Prostate gland (tissue), 2 donors: ENCODE results near the gene GPR148.

Experiments
- POLR2A ChIP-seq: fragments of 450-650 bp; IDR thresholded peaks from one replicate; pipeline ENCODE4 v1.6.1; 2016; ENCODE audit warnings: antibody characterized with exemption, mild to moderate bottlenecking
- POLR2AphosphoS5 ChIP-seq: sonication (generic); formaldehyde crosslinking; IDR thresholded peaks from one replicate; pipeline ENCODE4 v1.6.1; 2017; ENCODE audit warnings: antibody characterized with exemption
- TF ChIP-seq, protein P1 (sequence below), 4 experiments: fragments of 200-600 bp in 2 of 4; fragments of 450-650 bp in 2 of 4; sonication (generic) in 2 of 4; IDR thresholded peaks; 1 replicate in 3 of 4; 2 replicates in 1 of 4; pipeline ENCODE4 v1.5.1; 2016 to 2019; ENCODE audit warnings: antibody characterized with exemption in 4 of 4, mild to moderate bottlenecking in 2 of 4, moderate library complexity in 2 of 4

DNA sequence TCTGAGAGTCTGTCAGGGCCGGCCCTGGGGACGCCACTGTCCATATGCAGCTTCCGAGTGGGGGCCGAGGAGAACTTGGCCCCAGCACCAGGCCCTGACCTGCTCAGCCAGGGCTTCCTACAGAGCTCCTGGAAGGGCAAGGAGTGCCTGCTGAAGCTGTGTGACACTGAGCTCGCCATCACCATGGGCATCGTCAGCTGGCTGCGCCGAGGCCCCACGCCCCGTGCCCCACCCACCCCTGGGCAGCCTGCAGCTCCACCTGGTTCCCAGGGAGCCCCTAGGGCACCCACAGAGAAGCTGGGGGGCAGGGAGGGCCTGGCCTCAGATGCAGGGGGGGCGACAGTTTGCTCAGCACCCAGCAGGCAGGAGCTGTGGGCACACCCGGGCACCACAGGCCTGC is 34.5 kb downstream of the GPR148 start:
- TF ChIP-seq, protein P1, sequence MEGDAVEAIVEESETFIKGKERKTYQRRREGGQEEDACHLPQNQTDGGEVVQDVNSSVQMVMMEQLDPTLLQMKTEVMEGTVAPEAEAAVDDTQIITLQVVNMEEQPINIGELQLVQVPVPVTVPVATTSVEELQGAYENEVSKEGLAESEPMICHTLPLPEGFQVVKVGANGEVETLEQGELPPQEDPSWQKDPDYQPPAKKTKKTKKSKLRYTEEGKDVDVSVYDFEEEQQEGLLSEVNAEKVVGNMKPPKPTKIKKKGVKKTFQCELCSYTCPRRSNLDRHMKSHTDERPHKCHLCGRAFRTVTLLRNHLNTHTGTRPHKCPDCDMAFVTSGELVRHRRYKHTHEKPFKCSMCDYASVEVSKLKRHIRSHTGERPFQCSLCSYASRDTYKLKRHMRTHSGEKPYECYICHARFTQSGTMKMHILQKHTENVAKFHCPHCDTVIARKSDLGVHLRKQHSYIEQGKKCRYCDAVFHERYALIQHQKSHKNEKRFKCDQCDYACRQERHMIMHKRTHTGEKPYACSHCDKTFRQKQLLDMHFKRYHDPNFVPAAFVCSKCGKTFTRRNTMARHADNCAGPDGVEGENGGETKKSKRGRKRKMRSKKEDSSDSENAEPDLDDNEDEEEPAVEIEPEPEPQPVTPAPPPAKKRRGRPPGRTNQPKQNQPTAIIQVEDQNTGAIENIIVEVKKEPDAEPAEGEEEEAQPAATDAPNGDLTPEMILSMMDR (IDR thresholded peaks at IDR 0.05), result no peak
- TF ChIP-seq POLR2AphosphoS5 (no peak), POLR2A (no peak)
